Measurements from ENCODE around the gene PCDHGA1.

GRCh38 chr5:141431286-141431685 lies 101.0 kb downstream of the PCDHGA1 start:
- TF ChIP-seq, protein P1, sequence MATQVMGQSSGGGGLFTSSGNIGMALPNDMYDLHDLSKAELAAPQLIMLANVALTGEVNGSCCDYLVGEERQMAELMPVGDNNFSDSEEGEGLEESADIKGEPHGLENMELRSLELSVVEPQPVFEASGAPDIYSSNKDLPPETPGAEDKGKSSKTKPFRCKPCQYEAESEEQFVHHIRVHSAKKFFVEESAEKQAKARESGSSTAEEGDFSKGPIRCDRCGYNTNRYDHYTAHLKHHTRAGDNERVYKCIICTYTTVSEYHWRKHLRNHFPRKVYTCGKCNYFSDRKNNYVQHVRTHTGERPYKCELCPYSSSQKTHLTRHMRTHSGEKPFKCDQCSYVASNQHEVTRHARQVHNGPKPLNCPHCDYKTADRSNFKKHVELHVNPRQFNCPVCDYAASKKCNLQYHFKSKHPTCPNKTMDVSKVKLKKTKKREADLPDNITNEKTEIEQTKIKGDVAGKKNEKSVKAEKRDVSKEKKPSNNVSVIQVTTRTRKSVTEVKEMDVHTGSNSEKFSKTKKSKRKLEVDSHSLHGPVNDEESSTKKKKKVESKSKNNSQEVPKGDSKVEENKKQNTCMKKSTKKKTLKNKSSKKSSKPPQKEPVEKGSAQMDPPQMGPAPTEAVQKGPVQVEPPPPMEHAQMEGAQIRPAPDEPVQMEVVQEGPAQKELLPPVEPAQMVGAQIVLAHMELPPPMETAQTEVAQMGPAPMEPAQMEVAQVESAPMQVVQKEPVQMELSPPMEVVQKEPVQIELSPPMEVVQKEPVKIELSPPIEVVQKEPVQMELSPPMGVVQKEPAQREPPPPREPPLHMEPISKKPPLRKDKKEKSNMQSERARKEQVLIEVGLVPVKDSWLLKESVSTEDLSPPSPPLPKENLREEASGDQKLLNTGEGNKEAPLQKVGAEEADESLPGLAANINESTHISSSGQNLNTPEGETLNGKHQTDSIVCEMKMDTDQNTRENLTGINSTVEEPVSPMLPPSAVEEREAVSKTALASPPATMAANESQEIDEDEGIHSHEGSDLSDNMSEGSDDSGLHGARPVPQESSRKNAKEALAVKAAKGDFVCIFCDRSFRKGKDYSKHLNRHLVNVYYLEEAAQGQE (IDR thresholded peaks at IDR 0.05; ENCODE audit: borderline replicate concordance) = no peak
- TF ChIP-seq, protein P1 (CRISPR knock-in tag; IDR thresholded peaks at IDR 0.05; ENCODE audit: low read depth) = no peak
- no peak for TF ChIP-seq FOS (IDR thresholded peaks at IDR 0.05; ENCODE audit: extremely low read depth, insufficient read length)
- TF ChIP-seq, protein P2, sequence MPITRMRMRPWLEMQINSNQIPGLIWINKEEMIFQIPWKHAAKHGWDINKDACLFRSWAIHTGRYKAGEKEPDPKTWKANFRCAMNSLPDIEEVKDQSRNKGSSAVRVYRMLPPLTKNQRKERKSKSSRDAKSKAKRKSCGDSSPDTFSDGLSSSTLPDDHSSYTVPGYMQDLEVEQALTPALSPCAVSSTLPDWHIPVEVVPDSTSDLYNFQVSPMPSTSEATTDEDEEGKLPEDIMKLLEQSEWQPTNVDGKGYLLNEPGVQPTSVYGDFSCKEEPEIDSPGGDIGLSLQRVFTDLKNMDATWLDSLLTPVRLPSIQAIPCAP (CRISPR knock-in tag; IDR thresholded peaks at IDR 0.05; ENCODE audit: borderline replicate concordance) = no peak
- TF ChIP-seq ZNF830 (CRISPR knock-in tag; IDR thresholded peaks at IDR 0.05) = no peak
- TF ChIP-seq ZBTB8A (IDR thresholded peaks at IDR 0.05; ENCODE audit: partially characterized antibody) = no peak
- TF ChIP-seq TARDBP (IDR thresholded peaks at IDR 0.05) = no peak
- no peak for TF ChIP-seq ZNF695 (CRISPR knock-in tag; IDR thresholded peaks at IDR 0.05)
- TF ChIP-seq, protein P3, sequence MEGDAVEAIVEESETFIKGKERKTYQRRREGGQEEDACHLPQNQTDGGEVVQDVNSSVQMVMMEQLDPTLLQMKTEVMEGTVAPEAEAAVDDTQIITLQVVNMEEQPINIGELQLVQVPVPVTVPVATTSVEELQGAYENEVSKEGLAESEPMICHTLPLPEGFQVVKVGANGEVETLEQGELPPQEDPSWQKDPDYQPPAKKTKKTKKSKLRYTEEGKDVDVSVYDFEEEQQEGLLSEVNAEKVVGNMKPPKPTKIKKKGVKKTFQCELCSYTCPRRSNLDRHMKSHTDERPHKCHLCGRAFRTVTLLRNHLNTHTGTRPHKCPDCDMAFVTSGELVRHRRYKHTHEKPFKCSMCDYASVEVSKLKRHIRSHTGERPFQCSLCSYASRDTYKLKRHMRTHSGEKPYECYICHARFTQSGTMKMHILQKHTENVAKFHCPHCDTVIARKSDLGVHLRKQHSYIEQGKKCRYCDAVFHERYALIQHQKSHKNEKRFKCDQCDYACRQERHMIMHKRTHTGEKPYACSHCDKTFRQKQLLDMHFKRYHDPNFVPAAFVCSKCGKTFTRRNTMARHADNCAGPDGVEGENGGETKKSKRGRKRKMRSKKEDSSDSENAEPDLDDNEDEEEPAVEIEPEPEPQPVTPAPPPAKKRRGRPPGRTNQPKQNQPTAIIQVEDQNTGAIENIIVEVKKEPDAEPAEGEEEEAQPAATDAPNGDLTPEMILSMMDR (IDR thresholded peaks at IDR 0.05 in 2 of 3, conservative IDR thresholded peaks at IDR 0.05 in 1 of 3; ENCODE audit: insufficient read depth in 2 of 3, low read depth in 1 of 3, low read length in 3 of 3) = no peak
- TF ChIP-seq, protein P4, sequence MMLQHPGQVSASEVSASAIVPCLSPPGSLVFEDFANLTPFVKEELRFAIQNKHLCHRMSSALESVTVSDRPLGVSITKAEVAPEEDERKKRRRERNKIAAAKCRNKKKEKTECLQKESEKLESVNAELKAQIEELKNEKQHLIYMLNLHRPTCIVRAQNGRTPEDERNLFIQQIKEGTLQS (IDR thresholded peaks at IDR 0.05) = no peak
- TF ChIP-seq, protein P4 (CRISPR knock-in tag; conservative IDR thresholded peaks at IDR 0.05) = no peak
- TF ChIP-seq, protein P5, sequence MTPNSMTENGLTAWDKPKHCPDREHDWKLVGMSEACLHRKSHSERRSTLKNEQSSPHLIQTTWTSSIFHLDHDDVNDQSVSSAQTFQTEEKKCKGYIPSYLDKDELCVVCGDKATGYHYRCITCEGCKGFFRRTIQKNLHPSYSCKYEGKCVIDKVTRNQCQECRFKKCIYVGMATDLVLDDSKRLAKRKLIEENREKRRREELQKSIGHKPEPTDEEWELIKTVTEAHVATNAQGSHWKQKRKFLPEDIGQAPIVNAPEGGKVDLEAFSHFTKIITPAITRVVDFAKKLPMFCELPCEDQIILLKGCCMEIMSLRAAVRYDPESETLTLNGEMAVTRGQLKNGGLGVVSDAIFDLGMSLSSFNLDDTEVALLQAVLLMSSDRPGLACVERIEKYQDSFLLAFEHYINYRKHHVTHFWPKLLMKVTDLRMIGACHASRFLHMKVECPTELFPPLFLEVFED (CRISPR knock-in tag; conservative IDR thresholded peaks at IDR 0.05) = no peak
- no peak for TF ChIP-seq POLR2A (conservative IDR thresholded peaks at IDR 0.05)
- TF ChIP-seq ZNF77 (CRISPR knock-in tag; IDR thresholded peaks at IDR 0.05) = no peak

Measured in K562 (cell line).